GM19035 (cell line): ENCODE measurements around the gene SLC25A1.

Source experiments
- ATAC-seq: cut with Tn5 transposase; IDR thresholded peaks from one replicate; pipeline ENCODE4 v1.9.1; 2021; ENCODE audit not compliant: unreplicated experiment

The SLC25A1 gene

DNA sequence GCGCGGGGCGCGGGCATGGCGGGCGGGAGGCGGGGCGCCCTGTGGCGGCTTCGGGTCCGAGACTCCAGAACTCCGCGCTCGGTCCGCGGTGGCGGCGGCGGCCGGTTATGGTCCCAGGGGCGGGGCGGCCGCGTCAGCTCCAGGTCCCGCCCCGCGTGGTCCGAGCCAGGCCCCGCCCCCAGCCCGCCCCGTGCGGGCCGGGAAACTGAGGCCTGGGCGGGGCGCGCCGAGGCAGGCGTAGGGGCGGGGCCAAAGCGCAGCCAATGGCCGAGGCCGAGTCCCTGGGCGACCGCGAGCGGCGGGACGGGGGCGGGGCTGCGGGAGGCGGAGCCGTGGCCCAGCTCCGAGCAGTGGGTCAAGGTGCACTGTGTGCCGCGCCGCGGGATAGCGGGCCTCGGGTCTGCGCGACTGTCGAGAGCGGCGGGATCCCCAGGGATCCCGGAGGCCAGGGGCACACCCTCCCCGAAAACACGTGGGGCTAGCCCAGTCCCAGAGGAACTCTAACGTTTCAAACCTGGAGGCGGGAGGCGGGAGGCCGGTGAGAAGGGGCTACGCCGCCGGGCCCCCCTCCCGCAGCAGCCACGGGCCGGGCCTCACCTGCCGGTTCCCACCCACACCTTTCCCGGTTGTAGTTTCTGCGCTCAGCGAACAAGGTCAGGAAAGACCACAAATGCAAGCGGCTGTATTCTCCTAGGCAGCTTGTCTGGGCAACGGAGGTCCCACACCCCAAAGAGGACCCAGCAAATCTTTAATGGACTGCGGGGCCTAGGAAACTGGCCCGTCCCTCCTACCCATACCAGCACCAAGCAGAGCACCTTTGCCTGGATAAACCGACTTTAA lies at the start of gene SLC25A1:
TSS of gene SLC25A1 (minus strand) at position 80 of the 840 bp plus-strand sequence. CDS start at position 17, 63 bp downstream.
- ATAC-seq = peak; percentile 65

- ATAC-seq = no peak
Observed at GRCh38 chr22:19228179-19228578, 49.6 kb upstream of the SLC25A1 start.

DNA sequence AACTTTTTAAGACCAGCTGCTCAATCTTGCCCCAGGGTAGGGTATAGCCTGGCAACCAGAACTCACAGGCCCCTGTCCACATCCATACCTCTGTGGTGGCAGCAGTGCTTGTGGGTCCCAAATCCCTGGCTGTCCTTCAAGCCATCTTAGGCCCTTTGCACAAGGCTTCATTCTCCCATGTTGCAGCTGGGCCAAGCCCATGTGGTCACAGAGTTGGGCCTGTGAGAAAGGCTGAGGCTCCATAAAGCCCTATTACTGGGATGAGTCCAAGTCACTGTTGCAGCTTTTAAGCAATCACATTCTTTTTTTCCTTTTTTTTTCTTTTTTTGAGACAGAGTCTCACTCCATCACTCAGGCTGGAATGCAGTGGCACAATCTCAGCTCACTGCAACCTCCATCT lies 47.9 kb upstream of the SLC25A1 start:
- no peak for ATAC-seq

DNA sequence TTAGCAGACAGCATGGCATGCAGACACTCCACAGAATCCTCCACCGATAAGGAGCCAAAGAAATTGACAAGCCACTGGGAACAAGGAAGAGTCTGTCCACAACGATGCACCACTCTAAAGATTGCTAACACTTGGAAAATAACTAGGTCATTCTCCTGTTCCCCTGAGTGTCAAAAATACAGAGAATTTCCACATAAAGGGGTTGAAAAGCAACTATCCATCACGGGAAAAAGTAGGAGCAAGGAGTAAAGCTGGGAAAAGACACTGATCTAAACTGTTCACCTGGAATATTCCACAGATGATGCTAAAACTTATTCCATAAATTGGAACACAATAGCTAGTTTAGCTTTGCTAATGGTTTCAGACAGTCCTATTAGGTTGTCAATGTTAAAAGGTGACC lies 47.0 kb upstream of the SLC25A1 start:
- no peak for ATAC-seq

- no peak for ATAC-seq
Observed at GRCh38 chr22:19224985-19225384, 46.4 kb upstream of the SLC25A1 start.

GRCh38 chr22:19224557-19224956 lies 46.0 kb upstream of the SLC25A1 start:
- ATAC-seq = no peak

GRCh38 chr22:19223617-19224016 lies 45.1 kb upstream of the SLC25A1 start:
- ATAC-seq = no peak

DNA sequence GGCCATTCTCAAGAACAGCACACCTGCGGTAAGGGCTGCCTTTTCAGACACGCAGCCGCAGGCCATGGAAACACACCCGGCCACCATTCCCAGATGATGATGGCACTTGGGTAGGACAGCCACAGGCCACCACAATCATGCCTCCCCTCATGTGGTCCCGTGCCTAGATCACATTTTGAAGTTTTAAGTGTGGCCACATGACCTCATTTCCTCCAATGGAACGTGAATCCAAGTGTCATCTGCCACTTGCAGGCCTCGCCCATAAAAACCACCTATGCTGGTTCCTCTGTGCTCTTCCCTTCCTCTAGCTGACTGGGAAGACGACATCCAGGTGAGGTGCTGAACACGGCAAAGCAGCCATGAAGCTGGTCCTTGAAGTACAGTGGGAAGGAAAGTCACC lies 44.6 kb upstream of the SLC25A1 start:
- ATAC-seq = no peak

DNA sequence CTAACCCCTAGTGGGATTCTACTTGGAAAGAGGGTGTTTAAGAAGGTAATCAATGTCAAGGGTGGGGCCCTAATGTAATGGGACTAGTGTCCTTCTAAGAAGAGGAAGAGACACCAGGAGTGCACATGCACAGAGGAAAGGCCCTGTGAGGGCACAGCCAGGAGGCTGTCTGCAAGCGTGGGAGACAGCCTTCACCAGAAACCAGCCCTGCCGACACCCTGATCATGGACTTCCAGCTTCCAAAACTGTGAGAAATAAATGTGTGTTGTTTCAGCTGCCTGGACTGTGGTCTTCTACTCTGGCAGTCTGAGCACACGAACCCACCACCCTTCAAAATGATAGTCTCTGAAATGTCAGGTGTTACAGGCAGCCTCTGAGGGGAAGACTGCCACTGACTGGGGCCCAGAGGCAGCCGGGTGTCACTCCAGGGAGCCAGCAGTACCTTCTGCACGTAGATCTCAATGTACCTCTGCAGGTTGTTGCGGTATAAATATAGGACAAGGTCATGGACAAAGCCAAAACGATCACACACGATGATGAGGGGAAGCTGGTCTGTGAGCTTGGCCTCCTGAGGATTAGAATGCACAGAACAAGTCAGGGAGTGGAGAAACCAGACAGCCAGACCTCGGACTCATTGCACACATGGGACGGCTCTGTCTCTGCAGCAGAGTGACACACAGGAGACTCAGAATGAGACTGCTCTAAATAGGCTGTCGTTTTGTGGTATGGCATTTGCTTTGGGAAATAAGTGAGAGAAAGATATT lies 43.9 kb upstream of the SLC25A1 start:
- no peak for ATAC-seq

- no peak for ATAC-seq
Observed at GRCh38 chr22:19220867-19221266, 42.3 kb upstream of the SLC25A1 start.

DNA sequence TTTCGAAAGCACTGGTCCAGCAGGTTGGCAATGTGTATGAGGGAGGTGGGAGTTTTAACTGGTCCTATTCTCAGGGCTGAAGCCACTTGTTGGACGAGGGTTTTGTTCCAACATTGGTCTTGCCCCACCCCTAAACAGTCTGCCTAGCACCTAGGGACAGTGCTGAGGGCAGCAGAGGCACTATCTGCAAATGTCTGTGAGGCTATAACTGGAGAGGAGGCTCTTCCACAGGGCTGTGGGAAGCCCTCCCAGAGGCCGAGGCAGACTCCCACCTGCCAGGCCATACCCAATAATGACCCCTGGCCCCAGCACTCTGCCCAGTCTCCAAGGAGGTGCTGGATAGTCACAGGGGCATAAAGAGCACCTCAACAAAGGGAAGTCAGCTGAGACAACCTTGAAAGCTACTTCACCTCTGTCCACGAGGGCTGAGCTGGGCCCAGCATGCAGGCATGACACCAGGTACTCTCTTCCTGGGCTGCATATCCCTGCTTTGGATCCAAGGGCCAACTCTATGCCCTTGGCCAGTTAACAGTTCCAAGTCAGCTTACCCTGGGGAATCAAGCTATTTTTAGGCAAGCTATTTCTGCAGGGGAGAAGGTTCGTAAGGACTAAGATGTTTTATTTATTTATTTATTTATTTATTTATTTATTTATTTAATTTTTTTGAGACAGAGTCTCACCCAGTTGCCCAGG lies 40.2 kb upstream of the SLC25A1 start:
- ATAC-seq = no peak

GRCh38 chr22:19216579-19216978 lies 38.0 kb upstream of the SLC25A1 start:
- ATAC-seq = no peak

GRCh38 chr22:19215360-19215759 lies 36.8 kb upstream of the SLC25A1 start:
- no peak for ATAC-seq

- ATAC-seq = no peak
Observed at GRCh38 chr22:19214078-19214473, 35.5 kb upstream of the SLC25A1 start.

DNA sequence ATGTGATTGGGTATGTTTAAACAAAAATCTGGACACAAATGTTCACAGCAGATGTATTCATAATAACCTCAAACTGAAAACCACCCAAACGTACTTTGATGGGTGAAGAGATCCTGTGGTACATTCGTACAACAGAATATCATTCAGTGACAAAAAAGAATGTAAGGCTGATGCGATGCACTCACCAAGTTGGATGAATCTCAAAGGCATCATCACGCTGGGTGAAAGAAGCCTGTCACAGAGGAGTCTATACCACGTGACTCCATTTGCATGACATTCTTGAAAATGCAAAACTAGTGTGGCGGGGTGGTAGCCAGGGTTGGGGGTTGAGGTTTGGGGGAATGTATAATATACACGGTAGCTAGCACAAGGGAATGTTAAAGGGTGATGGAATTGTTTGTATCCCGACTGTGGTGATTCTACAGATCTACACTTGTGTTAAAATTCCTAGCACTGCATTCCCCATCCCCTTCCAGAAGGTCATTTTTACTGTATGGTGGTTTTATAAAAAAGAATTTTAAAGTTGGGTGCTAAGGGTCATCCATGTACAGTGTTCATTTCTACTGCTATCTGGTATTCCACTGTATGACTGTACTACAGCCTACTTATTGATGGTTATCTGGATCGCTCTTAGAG lies 35.0 kb upstream of the SLC25A1 start:
- no peak for ATAC-seq

- ATAC-seq = no peak
Observed at GRCh38 chr22:19213001-19213400, 34.5 kb upstream of the SLC25A1 start.

- ATAC-seq = no peak
Observed at GRCh38 chr22:19212302-19212870, 33.9 kb upstream of the SLC25A1 start.

DNA sequence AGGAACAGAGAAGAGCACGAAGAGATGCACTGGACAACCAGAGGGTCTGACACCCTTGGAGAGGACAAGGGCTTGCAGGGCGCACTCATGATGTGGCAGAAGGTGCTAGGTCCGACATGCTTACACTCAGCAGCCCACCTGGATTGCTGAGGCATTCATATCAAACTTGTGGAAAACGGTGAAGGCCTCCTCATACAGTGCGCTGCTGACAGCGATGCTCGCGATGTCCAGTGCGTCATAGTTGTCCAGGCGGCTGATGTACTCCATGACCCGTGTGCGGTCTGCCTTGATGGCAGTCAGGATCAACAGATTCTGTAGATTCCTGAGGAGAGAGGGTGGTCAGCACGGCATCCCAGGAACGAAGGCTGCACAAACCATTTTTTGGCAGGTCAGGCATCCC lies 31.7 kb upstream of the SLC25A1 start:
- ATAC-seq = no peak

DNA sequence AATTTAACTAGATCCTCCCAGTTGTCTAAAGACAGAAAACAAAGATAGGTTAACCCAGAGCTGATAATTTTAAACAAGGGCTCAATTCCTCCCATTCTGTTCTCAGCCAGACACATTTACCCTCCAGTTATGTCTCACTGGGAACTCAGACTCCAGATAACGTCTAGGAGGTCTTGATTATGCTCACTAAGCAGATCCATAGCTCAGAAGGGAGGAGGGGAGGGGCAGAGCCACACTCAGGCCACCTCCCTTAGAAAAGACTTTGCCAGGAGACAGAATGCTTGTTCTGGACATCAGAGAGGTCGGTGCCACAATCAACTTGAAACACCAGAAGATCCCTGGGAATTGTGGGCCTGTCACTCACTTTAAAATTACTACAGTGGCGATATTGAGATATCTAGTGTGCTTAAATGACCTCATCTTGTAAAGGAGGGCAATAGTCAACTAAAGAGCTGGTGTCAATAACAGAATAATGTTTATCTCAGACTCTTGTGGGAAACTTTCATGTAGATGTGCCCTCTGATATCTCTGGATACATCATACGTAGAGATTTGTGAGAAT lies 29.8 kb upstream of the SLC25A1 start:
- ATAC-seq = no peak

- no peak for ATAC-seq
Observed at GRCh38 chr22:19207884-19208283, 29.3 kb upstream of the SLC25A1 start.
